K562 (cell line): ENCODE measurements around the gene VILL. TPM values are rescaled to one million over a fixed set of nuclear protein-coding genes. Genes with fewer than 3 reads are reported as not detected.

Experiments used
- ATAC-seq: fragments of 200-7000 bp; cut with Tn5 transposase; 3 replicates; pipeline ENCODE4 v1.9.1; 2020; ENCODE audit warnings: moderate library complexity
- BruUV-seq: library from RNA; stranded (reverse); fragments of 400-500 nt; replicated peaks from 2 replicates; lab custom pipeline; 2021; lab: Mats Ljungman, UMichigan
- CTCF ChIA-PET: fragments of 300-600 bp; formaldehyde crosslinking; extraction: SDS; loops from one replicate; lab custom pipeline; 2021; ENCODE audit warnings: low intra/inter-chr PET ratio; lab: Yijun Ruan, JAX
- POLR2A ChIA-PET: fragments of 300-600, 350-650 bp; sonication (Branson Sonifier 250); formaldehyde crosslinking; extraction: SDS; loops from one replicate; lab custom pipeline; 2021; ENCODE audit warnings: antibody characterized with exemption, inconsistent platforms; lab: Yijun Ruan, JAX
- DNase-seq, 4 experiments: peaks; one replicate each; pipeline versions ENCODE4 v3.0.0 to v3.0.0-alpha.2; 2011 to 2018; ENCODE audit warnings: low spot score in 3 of 4, mixed read lengths in 3 of 4; ENCODE audit errors: extremely low read depth in 1 of 4
- FAIRE-seq: peaks from 2 replicates; lab custom pipeline; 2011; peaks lifted over from hg19 to GRCh38; lab: Jason Lieb, UNC
- H2AFZ ChIP-seq: 2 replicates; pipeline ENCODE4 v1.6.0; 2011; ENCODE audit warnings: low read depth, low read length, control low read depth, inconsistent platforms
- H3K27ac ChIP-seq: fragments of 200-600 bp; 3 replicates; pipeline ENCODE4 v1.8.0; 2011; ENCODE audit warnings: low read depth, mild to moderate bottlenecking, control low read depth, inconsistent platforms, low read length, moderate library complexity, mixed read lengths; ENCODE audit errors: extremely low read depth
- H3K27me3 ChIP-seq, 2 experiments: fragments of 300-600 bp in 1 of 2; 2 replicates in 1 of 2; 3 replicates in 1 of 2; pipeline versions ENCODE4 v1.6.0 to v1.8.0; 2011; ENCODE audit warnings: inconsistent platforms in 2 of 2, low read length in 2 of 2, mild to moderate bottlenecking in 1 of 2, mixed read lengths in 1 of 2, moderate library complexity in 1 of 2; ENCODE audit not compliant: control insufficient read depth in 2 of 2, insufficient read depth in 2 of 2
- H3K36me3 ChIP-seq: fragments of 300-600 bp; 3 replicates; pipeline ENCODE4 v1.8.0; 2011; ENCODE audit warnings: mild to moderate bottlenecking, low read length, inconsistent platforms; ENCODE audit not compliant: control insufficient read depth, insufficient read depth
- H3K4me1 ChIP-seq, 2 experiments: fragments of 200-600 bp in 1 of 2; replicated peaks in 1 of 2; 2 replicates in 1 of 2; 3 replicates in 1 of 2; pipeline versions ENCODE4 v1.5.1 to v1.8.0; 2011; ENCODE audit warnings: inconsistent platforms in 2 of 2, low read length in 2 of 2, mild to moderate bottlenecking in 1 of 2, mixed read lengths in 1 of 2, moderate library complexity in 1 of 2; ENCODE audit not compliant: control insufficient read depth in 2 of 2, insufficient read depth in 2 of 2
- H3K4me2 ChIP-seq: 2 replicates; pipeline ENCODE4 v1.6.1; 2011; ENCODE audit warnings: low read length, control low read depth, inconsistent platforms, mixed read lengths; ENCODE audit not compliant: insufficient read depth
- H3K4me3 ChIP-seq: fragments of 200-600 bp; sonication (generic), shearing (Covaris generic); 2 replicates; pipeline ENCODE4 v1.5.1; 2016; ENCODE audit warnings: control low read depth, inconsistent platforms
- H3K79me2 ChIP-seq: fragments of 200-600 bp; 3 replicates; pipeline ENCODE4 v1.8.0; 2011; ENCODE audit warnings: low read length, inconsistent platforms; ENCODE audit not compliant: control insufficient read depth, insufficient read depth
- H3K9ac ChIP-seq, 2 experiments: 2 replicates each; pipeline versions ENCODE4 v1.6.0 to v1.6.1; 2011; ENCODE audit warnings: low read depth in 2 of 2, low read length in 2 of 2, control low read depth in 1 of 2, inconsistent platforms in 1 of 2, mild to moderate bottlenecking in 1 of 2, mixed read lengths in 1 of 2; ENCODE audit not compliant: insufficient read depth in 1 of 2
- H3K9me1 ChIP-seq: one replicate; pipeline ENCODE4 v1.6.0; 2011; ENCODE audit warnings: inconsistent platforms, mild to moderate bottlenecking, low read length, moderate library complexity; ENCODE audit not compliant: control insufficient read depth, insufficient read depth
- H3K9me3 ChIP-seq: replicated peaks from 2 replicates; pipeline ENCODE4 v1.5.1; 2011; ENCODE audit warnings: low read depth, low read length, inconsistent platforms; ENCODE audit not compliant: control insufficient read depth, insufficient read depth
- H4K20me1 ChIP-seq: replicated peaks from 2 replicates; pipeline ENCODE4 v1.6.1; 2011; ENCODE audit warnings: low read length, inconsistent platforms, mixed read lengths; ENCODE audit not compliant: control insufficient read depth, insufficient read depth
- ARID2 ChIP-seq: fragments of 450-650 bp; IDR thresholded peaks from 2 replicates; pipeline ENCODE4 v1.6.1; 2017; ENCODE audit warnings: antibody characterized with exemption, mild to moderate bottlenecking
- CTCF ChIP-seq, 3 experiments: IDR thresholded peaks in 2 of 3; conservative IDR thresholded peaks in 1 of 3; 2 replicates each; pipeline ENCODE4 v1.5.1; 2011 to 2012; ENCODE audit warnings: low read length in 3 of 3, mild to moderate bottlenecking in 3 of 3, control low read depth in 2 of 3, improper control_type of control experiment in 1 of 3, inconsistent platforms in 1 of 3, low read depth in 1 of 3, mixed read lengths in 1 of 3, moderate library complexity in 1 of 3; ENCODE audit not compliant: insufficient read depth in 2 of 3
- E2F8 ChIP-seq: fragments of 450-650 bp; IDR thresholded peaks from 2 replicates; pipeline ENCODE4 v1.7.1; 2018; ENCODE audit warnings: mild to moderate bottlenecking, low read depth; ENCODE audit not compliant: partially characterized antibody
- ELK1 ChIP-seq: sonication (generic); formaldehyde crosslinking; IDR thresholded peaks from 2 replicates; pipeline ENCODE4 v1.8.1; 2022; ENCODE audit warnings: missing genetic modification reagents
- FOXP1 ChIP-seq: sonication (generic); formaldehyde crosslinking; IDR thresholded peaks from 2 replicates; pipeline ENCODE4 v1.8.0; 2022; ENCODE audit warnings: mild to moderate bottlenecking, missing genetic modification reagents
- IRF9 ChIP-seq: fragments of 450-650 bp; IDR thresholded peaks from 2 replicates; pipeline ENCODE4 v1.6.1; 2016; ENCODE audit warnings: missing biosample characterization, missing genetic modification characterization
- KLF6 ChIP-seq: fragments of 250-450 bp; sonication (Bioruptor Pico); IDR thresholded peaks from 2 replicates; pipeline ENCODE4 v1.4.0; 2020; ENCODE audit warnings: mild to moderate bottlenecking, moderate library complexity, borderline replicate concordance
- POLR3G ChIP-seq: IDR thresholded peaks from 2 replicates; pipeline ENCODE4 v1.6.1; 2011; ENCODE audit not compliant: insufficient read length, insufficient replicate concordance; ENCODE audit errors: extremely low read depth
- RFX7 ChIP-seq: fragments of 250-450 bp; sonication (Bioruptor Pico); IDR thresholded peaks from 2 replicates; pipeline ENCODE4 v1.5.1; 2021; ENCODE audit warnings: mild to moderate bottlenecking
- SAP30 ChIP-seq: fragments of 200-600 bp; sonication (generic); IDR thresholded peaks from 2 replicates; pipeline ENCODE4 v1.6.1; 2012; ENCODE audit warnings: borderline replicate concordance, low read depth, mild to moderate bottlenecking, moderate library complexity, low read length, control low read depth, inconsistent platforms; ENCODE audit not compliant: insufficient read depth, poor library complexity, severe bottlenecking
- SMAD3 ChIP-seq: fragments of 450-650 bp; formaldehyde crosslinking; conservative IDR thresholded peaks from 2 replicates; pipeline ENCODE4 v1.4.0; 2020; ENCODE audit warnings: mild to moderate bottlenecking
- ZBTB2 ChIP-seq: fragments of 450-650 bp; IDR thresholded peaks from 2 replicates; pipeline ENCODE4 v1.6.1; 2016; ENCODE audit warnings: antibody characterized with exemption
- ZFP30 ChIP-seq: fragments of 250-450 bp; sonication (Bioruptor Pico); IDR thresholded peaks from 2 replicates; pipeline ENCODE4 v1.8.0; 2022; ENCODE audit warnings: moderate library complexity, mild to moderate bottlenecking, inconsistent platforms, borderline replicate concordance
- WGBS: fragments of 100-300 bp; shearing (Covaris generic); methylation state at CpG from one replicate; pipeline ENCODE4 v1.1.6; 2016; ENCODE audit warnings: low coverage, mixed read lengths; ENCODE audit not compliant: insufficient coverage; ENCODE audit errors: missing lambda C conversion rate; 5-methylcytosine and 5-hydroxymethylcytosine counted together
- in situ Hi-C: fragments of 300-500 bp; cut with MboI; formaldehyde crosslinking; loops from 4 replicates; pipeline ENCODE4 v1.15.0; 2018; ENCODE audit warnings: inconsistent platforms, mixed read lengths
- intact Hi-C: fragments of 100-400 bp; cut with micrococcal nuclease; formaldehyde crosslinking; loops from 2 replicates; pipeline ENCODE4 v1.14.2; 2022
- polyA plus RNA-seq, 8 experiments: library from polyadenylated mRNA; depleted of rRNA in 4 of 8; stranded (reverse) in 5 of 8; unstranded in 3 of 8; fragments of >200 nt; fragmentation: Nextera tagmentation in 2 of 8; fragmentation: Illumina TruSeq in 1 of 8; extraction: Ambion mirVana in 2 of 8; extraction: Trizol in 1 of 8; gene quantifications; 2 replicates each; pipeline versions ENCODE4 v1.2.1 to v1.2.3, GENCODE V29; 2011 to 2014; ENCODE audit warnings: inconsistent platforms in 1 of 8, missing spikeins in 1 of 8
- total RNA-seq, 7 experiments: library from RNA; depleted of rRNA in 6 of 7; stranded (reverse); fragments of >200 nt in 6 of 7; fragmentation: Illumina TruSeq in 2 of 7; extraction: Trizol in 2 of 7; gene quantifications; 2 replicates each; pipeline versions ENCODE4 v1.2.1 to v1.2.3, GENCODE V29; 2011 to 2021; ENCODE audit warnings: low replicate concordance in 1 of 7

VILL gene
- total and polyA plus RNA-seq, 9 of the 15 experiments (the other 6 are each of a cell fraction or from before 2014, with no cell fraction given): 0.11 to 16.0 (median 8.8) TPM

- no peaks in the 10 kb centered on the region for H3K36me3 ChIP-seq
- TF ChIP-seq RFX7 (CRISPR knock-in tag) (no peak), E2F8 (no peak), FOXP1 (CRISPR knock-in tag) (no peak), POLR3G (no peak), KLF6 (CRISPR knock-in tag) (no peak), ZFP30 (CRISPR knock-in tag) (no peak), SMAD3 (CRISPR knock-in tag) (no peak), ZBTB2 (no peak), ELK1 (CRISPR knock-in tag) (no peak), ARID2 (no peak), CTCF (IDR thresholded peaks at IDR 0.05 in 2 of 3, conservative IDR thresholded peaks at IDR 0.05 in 1 of 3; ENCODE audit: insufficient read depth in 2 of 3, low read depth in 1 of 3, low read length in 3 of 3) (no peak), IRF9 (no peak), SAP30 (no peak)
These were observed 36.3 kb downstream of the VILL start for GRCh38 chr3:38026856-38027255.

More at GRCh38 chr3:38026856-38027255, 36.3 kb downstream of the VILL start:
- H3K27ac ChIP-seq: no peak overlapping the region
- 38% methylated on average over 4 of the region's 4 CpGs for WGBS
- DNase-seq (no peak), ATAC-seq (no peak), FAIRE-seq (no peak)
- peaks cover 0 to 31% of the 10 kb centered on the region in 2 experiments; a peak in 2 of 5 replicates for H3K27me3 ChIP-seq
- H3K9me3 ChIP-seq: no peaks in the 10 kb centered on the region
- peaks cover 32 to 56% of the 10 kb centered on the region in 2 experiments for H3K4me1 ChIP-seq
- H3K9ac ChIP-seq: no peak overlapping the region
- intact Hi-C loops: no loop called here
- no peak overlapping the region for H3K4me2 ChIP-seq
- POLR2A ChIA-PET: interaction anchor here (0.9 kb wide), 1 partner anchor 263 kb away, joined by 3 read pairs; no protein-coding TSS in a partner anchor
- in situ Hi-C loops: no loop called here
- peaks cover 4% of the 10 kb centered on the region; the same call in 1 of the 3 replicates for H3K79me2 ChIP-seq
- peaks cover 4% of the 10 kb centered on the region for H3K9me1 ChIP-seq
- CTCF ChIA-PET: no interaction called here
- no peak overlapping the region for H2AFZ ChIP-seq
- H4K20me1 ChIP-seq: 0 out of 2 replicates have a peak, but pooled peaks cover 6% of the 10 kb centered on the region
- H3K4me3 ChIP-seq: no peak overlapping the region
- no TSS peak for BruUV-seq
